Thyroid gland (tissue), 4 donors: Measurements from ENCODE around the gene C20orf144.
A peak's percentile ranks its signal among the peaks of the same experiment; 100 is the strongest.

Experiments
- CTCF ChIP-seq, 6 experiments: fragments of 200-600 bp in 3 of 6; fragments of 450-650 bp in 3 of 6; sonication (generic) in 3 of 6; IDR thresholded peaks; one replicate each; pipeline ENCODE4 v1.5.1; 2016 to 2019; ENCODE audit warnings: antibody characterized with exemption in 6 of 6, mild to moderate bottlenecking in 2 of 6, inconsistent platforms in 1 of 6, moderate library complexity in 1 of 6
- POLR2A ChIP-seq, 2 donors: fragments of 450-650 bp; IDR thresholded peaks; one replicate each; pipeline ENCODE4 v1.6.1; 2017; ENCODE audit warnings: antibody characterized with exemption in 2 of 2, mild to moderate bottlenecking in 2 of 2, moderate library complexity in 1 of 2

GRCh38 chr20:33674294-33675135 lies 12.4 kb downstream of the C20orf144 start, which contains the start of gene NECAB3:
- peak; percentile 20 to 85 for TF ChIP-seq POLR2A (IDR thresholded peaks at IDR 0.05)
- no peak for TF ChIP-seq CTCF (IDR thresholded peaks at IDR 0.05)
